Neuronal stem cell (in vitro differentiated cells): ENCODE measurements around the gene RALGPS1.

Experiments
- DNase-seq: peaks from one replicate; pipeline ENCODE4 v3.0.0-alpha.2; 2013; ENCODE audit warnings: low spot score
- H2AFZ ChIP-seq: one replicate; pipeline ENCODE4 v1.6.1; 2013; ENCODE audit warnings: mild to moderate bottlenecking, low read length, inconsistent platforms
- H2AK5ac ChIP-seq: 2 replicates; pipeline ENCODE4 v1.6.1; 2013; ENCODE audit warnings: low read depth, mild to moderate bottlenecking, inconsistent platforms, low read length, moderate library complexity, mixed read lengths
- H2BK120ac ChIP-seq: 2 replicates; pipeline ENCODE4 v1.6.1; 2013; ENCODE audit warnings: low read depth, mild to moderate bottlenecking, inconsistent platforms, low read length, moderate library complexity, mixed read lengths
- H2BK12ac ChIP-seq: one replicate; pipeline ENCODE4 v1.6.1; 2013; ENCODE audit warnings: low read length, inconsistent platforms
- H2BK15ac ChIP-seq: 2 replicates; pipeline ENCODE4 v1.6.1; 2013; ENCODE audit warnings: mild to moderate bottlenecking, low read length, inconsistent platforms, mixed read lengths
- H2BK5ac ChIP-seq: one replicate; pipeline ENCODE4 v1.6.1; 2013; ENCODE audit warnings: inconsistent platforms, mild to moderate bottlenecking, low read length, moderate library complexity
- H3K14ac ChIP-seq: one replicate; pipeline ENCODE4 v1.6.1; 2013; ENCODE audit warnings: low read length, inconsistent platforms
- H3K18ac ChIP-seq: 2 replicates; pipeline ENCODE4 v1.6.1; 2013; ENCODE audit warnings: low read length, inconsistent platforms
- H3K23ac ChIP-seq: 2 replicates; pipeline ENCODE4 v1.6.1; 2013; ENCODE audit warnings: low read depth, mild to moderate bottlenecking, mixed read lengths, low read length, inconsistent platforms; ENCODE audit not compliant: poor library complexity
- H3K27ac ChIP-seq: replicated peaks from 3 replicates; pipeline ENCODE4 v1.5.1; 2013; ENCODE audit warnings: low read length, inconsistent platforms
- H3K27me3 ChIP-seq, 3 experiments: 2 replicates each; pipeline ENCODE4 v1.6.1; 2013; ENCODE audit warnings: low read length in 3 of 3, mild to moderate bottlenecking in 2 of 3, inconsistent platforms in 1 of 3, low read depth in 1 of 3, mixed read lengths in 1 of 3, moderate library complexity in 1 of 3; ENCODE audit not compliant: control insufficient read depth in 3 of 3, insufficient read depth in 3 of 3
- H3K36me3 ChIP-seq, 2 donors: replicated peaks in 1 of 2; 2 replicates each; pipeline ENCODE4 v1.6.1; 2013; ENCODE audit warnings: low read length in 2 of 2; ENCODE audit not compliant: control insufficient read depth in 2 of 2, insufficient read depth in 2 of 2
- H3K4ac ChIP-seq: 2 replicates; pipeline ENCODE4 v1.6.1; 2013; ENCODE audit warnings: inconsistent platforms, mild to moderate bottlenecking, low read length, moderate library complexity
- H3K4me1 ChIP-seq, 2 donors: 1 replicate in 1 of 2; 2 replicates in 1 of 2; pipeline ENCODE4 v1.6.1; 2013; ENCODE audit warnings: low read length in 2 of 2, low read depth in 1 of 2; ENCODE audit not compliant: control insufficient read depth in 2 of 2, insufficient read depth in 1 of 2
- H3K4me2 ChIP-seq: one replicate; pipeline ENCODE4 v1.6.1; 2013; ENCODE audit warnings: mild to moderate bottlenecking, low read length, inconsistent platforms; ENCODE audit not compliant: insufficient read depth, poor library complexity, severe bottlenecking
- H3K4me3 ChIP-seq, 2 donors: 2 replicates each; pipeline ENCODE4 v1.5.1; 2013; ENCODE audit warnings: low read length in 2 of 2, mild to moderate bottlenecking in 2 of 2, inconsistent platforms in 1 of 2, moderate library complexity in 1 of 2
- H3K79me1 ChIP-seq: one replicate; pipeline ENCODE4 v1.6.1; 2013; ENCODE audit warnings: low read depth, mild to moderate bottlenecking, inconsistent platforms, low read length, moderate library complexity
- H3K9ac ChIP-seq: one replicate; pipeline ENCODE4 v1.6.1; 2013; ENCODE audit warnings: mild to moderate bottlenecking, low read depth, low read length, inconsistent platforms; ENCODE audit not compliant: poor library complexity
- H3K9me3 ChIP-seq, 2 donors: replicated peaks in 1 of 2; 2 replicates each; pipeline versions ENCODE3 to v1.6.1; 2013; ENCODE audit warnings: low read length in 2 of 2, mild to moderate bottlenecking in 2 of 2, inconsistent platforms in 1 of 2, low read depth in 1 of 2, mixed read lengths in 1 of 2, moderate library complexity in 1 of 2; ENCODE audit not compliant: control insufficient read depth in 2 of 2, insufficient read depth in 1 of 2
- H4K8ac ChIP-seq: one replicate; pipeline ENCODE4 v1.6.1; 2013; ENCODE audit warnings: low read depth, mild to moderate bottlenecking, inconsistent platforms, low read length, moderate library complexity
- H4K91ac ChIP-seq: one replicate; pipeline ENCODE4 v1.6.1; 2013; ENCODE audit warnings: low read length, low read depth, mild to moderate bottlenecking, inconsistent platforms; ENCODE audit not compliant: poor library complexity
- WGBS, 2 donors: extraction: QIAGEN DNeasy Blood & Tissue Kit; methylation state at CpG; one replicate each; pipeline ENCODE4 v1.1.7; 2013; ENCODE audit warnings: missing lambda C conversion rate in 2 of 2, mixed read lengths in 1 of 2; ENCODE audit not compliant: insufficient read length in 2 of 2, insufficient replicate concordance in 1 of 2; ENCODE audit errors: extremely low coverage in 2 of 2; 5-methylcytosine and 5-hydroxymethylcytosine counted together

Gene RALGPS1

GRCh38 chr9:127192744-127193143 lies 278.2 kb downstream of the RALGPS1 start:
- DNase-seq: no peak
- WGBS, 2 donors: no CpG with 5 or more reads among the region's 3 CpGs
- Histone ChIP-seq H3K27ac (no peak overlapping the region), H2BK15ac (no peak overlapping the region), H2BK120ac (no peak overlapping the region), H2AFZ (no peak overlapping the region), H3K4me3 (no peak overlapping the region), H3K14ac (peak overlapping the region; percentile 17), H3K9me3 (no peaks in the 10 kb centered on the region), H2BK12ac (no peak overlapping the region), H2AK5ac (no peak overlapping the region), H3K18ac (no peak overlapping the region), H3K4ac (no peak overlapping the region), H3K4me2 (no peak overlapping the region), H3K79me1 (no peaks in the 10 kb centered on the region), H3K9ac (no peak overlapping the region), H3K27me3 (no peaks in the 10 kb centered on the region), H2BK5ac (no peak overlapping the region), H4K91ac (no peak overlapping the region), H3K4me1 (peaks cover 0 to 5% of the 10 kb centered on the region in 2 donors), H4K8ac (no peak overlapping the region), H3K23ac (no peak overlapping the region), H3K36me3 (no peaks in the 10 kb centered on the region)

GRCh38 chr9:127193483-127193882 lies 278.9 kb downstream of the RALGPS1 start:
- H3K4ac ChIP-seq: no peak overlapping the region
- H3K14ac ChIP-seq: no peak overlapping the region
- H3K36me3 ChIP-seq: no peaks in the 10 kb centered on the region
- H3K27ac ChIP-seq: no peak overlapping the region
- H2AK5ac ChIP-seq: no peak overlapping the region
- no peak overlapping the region for H3K4me3 ChIP-seq
- H3K9ac ChIP-seq: no peak overlapping the region
- no peaks in the 10 kb centered on the region for H3K9me3 ChIP-seq
- no peak overlapping the region for H3K23ac ChIP-seq
- no peak overlapping the region for H2AFZ ChIP-seq
- H2BK15ac ChIP-seq: no peak overlapping the region
- no peak overlapping the region for H2BK5ac ChIP-seq
- no peaks in the 10 kb centered on the region for H3K79me1 ChIP-seq
- H2BK120ac ChIP-seq: no peak overlapping the region
- DNase-seq: no peak
- WGBS, 2 donors: no CpG with 5 or more reads among the region's 1 CpG
- peaks cover 0 to 1% of the 10 kb centered on the region in 2 donors for H3K4me1 ChIP-seq
- no peak overlapping the region for H4K91ac ChIP-seq
- H4K8ac ChIP-seq: no peak overlapping the region
- H3K18ac ChIP-seq: no peak overlapping the region
- no peak overlapping the region for H3K4me2 ChIP-seq
- H3K27me3 ChIP-seq: no peaks in the 10 kb centered on the region
- no peak overlapping the region for H2BK12ac ChIP-seq

- H3K4me1 ChIP-seq: peaks cover 0 to 4% of the 10 kb centered on the region in 2 donors
- no peak overlapping the region for H2BK120ac ChIP-seq
- no peak overlapping the region for H3K23ac ChIP-seq
- no peak overlapping the region for H2BK12ac ChIP-seq
- no peak for DNase-seq
- no peak overlapping the region for H3K4me3 ChIP-seq
- H2AK5ac ChIP-seq: peak overlapping the region; percentile 20
- H3K9me3 ChIP-seq: no peaks in the 10 kb centered on the region
- no peak overlapping the region for H3K4ac ChIP-seq
- H2BK5ac ChIP-seq: no peak overlapping the region
- H4K91ac ChIP-seq: peak overlapping the region; percentile 41
- H3K27ac ChIP-seq: no peak overlapping the region
- H3K36me3 ChIP-seq: no peaks in the 10 kb centered on the region
- no CpG with 5 or more reads among the region's 12 CpGs for WGBS, 2 donors
- H3K4me2 ChIP-seq: no peak overlapping the region
- no peaks in the 10 kb centered on the region for H3K27me3 ChIP-seq
- no peak overlapping the region for H2BK15ac ChIP-seq
- no peak overlapping the region for H2AFZ ChIP-seq
- H3K9ac ChIP-seq: no peak overlapping the region
- peak overlapping the region; percentile 58 for H3K18ac ChIP-seq
- no peak overlapping the region for H4K8ac ChIP-seq
- no peaks in the 10 kb centered on the region for H3K79me1 ChIP-seq
- H3K14ac ChIP-seq: no peak overlapping the region
Observed at GRCh38 chr9:127194881-127195713, 280.5 kb downstream of the RALGPS1 start.

- H3K14ac ChIP-seq: no peak overlapping the region
- no peak overlapping the region for H3K27ac ChIP-seq
- H2AFZ ChIP-seq: no peak overlapping the region
- no peaks in the 10 kb centered on the region for H3K79me1 ChIP-seq
- H3K4me2 ChIP-seq: no peak overlapping the region
- H3K23ac ChIP-seq: peak overlapping the region; percentile 77
- no peak overlapping the region for H4K91ac ChIP-seq
- H3K9me3 ChIP-seq: no peaks in the 10 kb centered on the region
- no peak overlapping the region for H4K8ac ChIP-seq
- no peak overlapping the region for H2BK120ac ChIP-seq
- H3K27me3 ChIP-seq: no peaks in the 10 kb centered on the region
- peak overlapping the region; percentile 22 for H2BK5ac ChIP-seq
- H3K4me1 ChIP-seq: peaks cover 0 to 4% of the 10 kb centered on the region in 2 donors
- peak overlapping the region; percentile 25 for H3K9ac ChIP-seq
- no peak overlapping the region for H3K4ac ChIP-seq
- H3K4me3 ChIP-seq: no peak overlapping the region
- H2BK15ac ChIP-seq: no peak overlapping the region
- no peaks in the 10 kb centered on the region for H3K36me3 ChIP-seq
- no peak overlapping the region for H2AK5ac ChIP-seq
- no CpG with 5 or more reads among the region's 19 CpGs for WGBS, 2 donors
- no peak overlapping the region for H2BK12ac ChIP-seq
- peak overlapping the region; percentile 32 for H3K18ac ChIP-seq
- no peak for DNase-seq
Observed at GRCh38 chr9:127195976-127196825, 281.6 kb downstream of the RALGPS1 start.
